Progenitor cell of endocrine pancreas (in vitro differentiated cells): ENCODE measurements around the gene WFDC1. TPM values are rescaled to one million over a fixed set of nuclear protein-coding genes. Genes with fewer than 3 reads are reported as not detected.

Experiments
- DNase-seq: peaks from one replicate; pipeline ENCODE4 v3.0.0; 2021; ENCODE audit warnings: low spot score; ENCODE audit not compliant: unreplicated experiment
- H3K27ac Mint-ChIP-seq: 2 replicates; pipeline ENCODE4 v1.8.0; 2021; ENCODE audit warnings: mild to moderate bottlenecking, moderate library complexity, mixed read lengths
- H3K27me3 Mint-ChIP-seq: 2 replicates; pipeline ENCODE4 v1.8.0; 2021; ENCODE audit warnings: mixed read lengths
- H3K36me3 Mint-ChIP-seq: 2 replicates; pipeline ENCODE4 v1.8.0; 2022; ENCODE audit warnings: mixed read lengths; ENCODE audit not compliant: insufficient read depth
- H3K4me1 Mint-ChIP-seq: 2 replicates; pipeline ENCODE4 v1.8.0; 2021; ENCODE audit warnings: low read depth, mixed read lengths
- H3K4me3 Mint-ChIP-seq: 2 replicates; pipeline ENCODE4 v1.8.0; 2021; ENCODE audit warnings: low read depth, mild to moderate bottlenecking, moderate library complexity, mixed read lengths
- H3K9me3 Mint-ChIP-seq: 2 replicates; pipeline ENCODE4 v1.8.0; 2021; ENCODE audit warnings: low read depth, mixed read lengths
- CTCF ChIP-seq: fragments of 200-600 bp; sonication (generic); IDR thresholded peaks from one replicate; pipeline ENCODE4 v1.5.0; 2021; ENCODE audit warnings: antibody characterized with exemption, mild to moderate bottlenecking; ENCODE audit not compliant: unreplicated experiment
- total RNA-seq: library from RNA; stranded (reverse); gene quantifications from 2 replicates; pipeline ENCODE4 v1.2.1, GENCODE V29; 2021

Gene WFDC1
- total RNA-seq, 1 donor from 2014 or later, result 0.24 TPM

- Mint-ChIP-seq H3K27me3 (peaks cover 46% of the 10 kb centered on the region), H3K4me1 (peaks cover 4% of the 10 kb centered on the region), H3K36me3 (no peaks in the 10 kb centered on the region), H3K27ac (no peak overlapping the region), H3K4me3 (no peak overlapping the region), H3K9me3 (no peaks in the 10 kb centered on the region)
- no peak for TF ChIP-seq CTCF
- DNase-seq, result no peak
These were observed 12.7 kb downstream of the WFDC1 start for GRCh38 chr16:84307209-84307954.

DNA sequence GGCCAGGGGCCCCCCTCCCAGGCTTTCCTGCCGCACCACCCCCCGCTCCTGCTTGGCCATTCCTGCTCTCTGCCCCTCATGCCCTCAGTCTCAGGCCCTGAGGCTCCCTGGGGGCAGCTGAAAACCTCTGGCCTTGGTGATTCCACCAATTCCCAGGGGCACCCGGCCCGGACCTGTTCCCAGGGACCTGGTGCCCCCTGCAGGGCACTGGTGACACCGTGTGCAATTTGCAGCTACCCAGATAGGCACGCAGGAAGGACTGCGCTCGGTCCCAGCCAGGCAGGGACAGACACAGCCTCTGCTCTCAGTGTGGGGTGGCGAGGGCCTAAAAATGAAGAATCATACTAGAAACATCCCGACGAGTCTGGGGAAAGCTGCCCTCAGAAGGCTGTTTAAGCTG lies 13.4 kb downstream of the WFDC1 start:
- DNase-seq, result peak; percentile 20
- no peaks in the 10 kb centered on the region for H3K9me3 Mint-ChIP-seq
- TF ChIP-seq CTCF, result peak; percentile 63
- H3K27me3 Mint-ChIP-seq, result peaks cover 42% of the 10 kb centered on the region
- H3K4me3 Mint-ChIP-seq, result no peak overlapping the region
- H3K36me3 Mint-ChIP-seq, result no peaks in the 10 kb centered on the region
- H3K4me1 Mint-ChIP-seq, result peaks cover 5% of the 10 kb centered on the region
- no peak overlapping the region for H3K27ac Mint-ChIP-seq

DNA sequence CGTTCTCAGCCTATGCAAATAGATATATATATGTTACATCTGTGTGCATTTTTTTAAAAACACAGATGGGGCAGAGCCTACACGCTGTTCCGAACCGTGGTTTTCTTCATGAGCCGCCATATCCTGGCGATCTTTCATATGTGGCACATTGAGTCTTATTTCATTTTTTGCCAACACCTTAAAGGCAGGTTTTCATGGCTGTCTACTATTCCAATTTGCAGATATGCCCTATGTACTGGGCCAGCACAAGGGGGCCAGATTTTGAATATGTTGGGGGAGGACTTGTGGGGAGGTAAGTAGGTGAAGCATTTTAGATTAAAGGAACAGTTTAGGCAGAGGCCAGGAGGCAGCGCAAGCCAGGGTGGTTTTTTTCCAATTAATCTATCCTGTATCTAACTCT lies 16.0 kb downstream of the WFDC1 start:
- Mint-ChIP-seq H3K4me3 (no peak overlapping the region), H3K27me3 (peaks cover 36% of the 10 kb centered on the region), H3K27ac (no peak overlapping the region), H3K36me3 (no peaks in the 10 kb centered on the region), H3K4me1 (peaks cover 5% of the 10 kb centered on the region), H3K9me3 (no peaks in the 10 kb centered on the region)
- DNase-seq, result no peak
- no peak for TF ChIP-seq CTCF

DNA sequence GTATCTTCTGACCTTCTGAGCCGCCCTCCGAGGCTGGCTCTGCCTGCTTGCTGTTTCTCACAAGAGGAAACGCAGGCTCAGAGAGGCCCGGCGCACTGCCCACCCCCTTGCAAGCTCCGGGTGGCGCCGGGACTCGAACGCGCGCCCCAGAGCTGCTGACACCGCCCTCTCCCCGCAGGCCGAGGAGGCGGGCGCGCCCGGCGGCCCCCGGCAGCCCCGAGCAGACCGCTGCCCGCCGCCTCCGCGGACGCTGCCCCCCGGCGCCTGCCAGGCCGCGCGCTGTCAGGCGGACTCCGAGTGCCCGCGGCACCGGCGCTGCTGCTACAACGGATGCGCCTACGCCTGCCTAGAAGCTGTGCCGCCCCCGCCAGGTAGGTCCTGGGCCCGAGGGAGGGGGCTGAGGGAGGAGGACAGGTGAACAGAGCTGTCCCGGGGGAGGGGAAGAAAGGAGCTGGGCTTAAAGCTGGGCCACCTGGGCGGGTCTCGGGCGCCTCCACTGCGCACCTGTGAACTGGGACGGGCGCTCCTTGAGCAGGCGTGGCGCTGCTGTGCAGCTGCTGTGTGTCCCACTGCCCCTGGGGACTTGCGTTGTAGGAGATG lies 18.2 kb downstream of the WFDC1 start:
- peak; percentile 27 for DNase-seq
- Mint-ChIP-seq H3K4me1 (peaks cover 1% of the 10 kb centered on the region), H3K27me3 (peaks cover 33% of the 10 kb centered on the region), H3K4me3 (peak overlapping the region; percentile 37), H3K27ac (no peak overlapping the region), H3K9me3 (no peaks in the 10 kb centered on the region), H3K36me3 (no peaks in the 10 kb centered on the region)
- TF ChIP-seq CTCF, result peak; percentile 19

- TF ChIP-seq CTCF, result no peak
- no peak for DNase-seq
- no peaks in the 10 kb centered on the region for H3K36me3 Mint-ChIP-seq
- H3K27ac Mint-ChIP-seq, result no peak overlapping the region
- H3K4me1 Mint-ChIP-seq, result peaks cover 1% of the 10 kb centered on the region
- peaks cover 32% of the 10 kb centered on the region for H3K27me3 Mint-ChIP-seq
- H3K4me3 Mint-ChIP-seq, result no peak overlapping the region
- H3K9me3 Mint-ChIP-seq, result no peaks in the 10 kb centered on the region
These were observed 19.2 kb downstream of the WFDC1 start for GRCh38 chr16:84313921-84314320.
